ENCODE measurements around the gene STX19. TPM values are rescaled to one million over a fixed set of nuclear protein-coding genes. Genes with fewer than 3 reads are reported as not detected.

Gene STX19
- total RNA-seq, 1 experiment from 2014 or later = not detected

- Mint-ChIP-seq H3K9me3 (ENCODE audit: unreplicated experiment) (no peaks in the 10 kb centered on the region), H3K36me3 (ENCODE audit: insufficient read depth, unreplicated experiment) (no peaks in the 10 kb centered on the region), H3K4me3 (ENCODE audit: unreplicated experiment) (no peak overlapping the region), H3K27me3 (ENCODE audit: insufficient read depth, unreplicated experiment) (no peaks in the 10 kb centered on the region), H3K27ac (ENCODE audit: unreplicated experiment) (no peak overlapping the region), H3K4me1 (ENCODE audit: low read depth, unreplicated experiment) (no peaks in the 10 kb centered on the region)
- Histone ChIP-seq H3K4me3 (ENCODE audit: low read depth, low read length) (no peak overlapping the region), H3K27me3 (replicated peaks; ENCODE audit: control insufficient read depth, insufficient read depth, low read length) (no peaks in the 10 kb centered on the region), H3K4me1 (peaks cover 4% of the 10 kb centered on the region; the same call in 1 of the 2 replicates), H3K36me3 (ENCODE audit: control insufficient read depth, insufficient read depth, low read length) (no peaks in the 10 kb centered on the region), H3K9me3 (no peaks in the 10 kb centered on the region)
- intact Hi-C loops (cut with micrococcal nuclease; ENCODE audit: unreplicated experiment) = no loop called here
- DNase-seq = no peak
- ChIA-PET CTCF (no interaction called here), POLR2A (no interaction called here)
- no TSS peak for BruUV-seq (replicated peaks)
- TF ChIP-seq CTCF (IDR thresholded peaks at IDR 0.05; ENCODE audit: insufficient read depth in 1 of 2, low read depth in 1 of 2, low read length in 1 of 2, severe bottlenecking in 1 of 2, unreplicated experiment in 1 of 2) = no peak
Measured at GRCh38 chr3:94024385-94024784, 4.0 kb downstream of the STX19 start.

GRCh38 chr3:94020293-94020692 is 8.1 kb downstream of the STX19 start:
- intact Hi-C loops (cut with micrococcal nuclease; ENCODE audit: unreplicated experiment) = no loop called here
- no peak for TF ChIP-seq CTCF (IDR thresholded peaks at IDR 0.05; ENCODE audit: insufficient read depth in 1 of 2, low read depth in 1 of 2, low read length in 1 of 2, severe bottlenecking in 1 of 2, unreplicated experiment in 1 of 2)
- CTCF ChIA-PET = no interaction called here
- H3K27ac Mint-ChIP-seq (ENCODE audit: unreplicated experiment) = no peak overlapping the region
- H3K9me3 Mint-ChIP-seq (ENCODE audit: unreplicated experiment) = no peaks in the 10 kb centered on the region
- Histone ChIP-seq H3K27me3 (replicated peaks; ENCODE audit: control insufficient read depth, insufficient read depth, low read length) (no peaks in the 10 kb centered on the region), H3K4me1 (no peaks in the 10 kb centered on the region), H3K9me3 (no peaks in the 10 kb centered on the region), H3K4me3 (ENCODE audit: low read depth, low read length) (no peak overlapping the region), H3K36me3 (ENCODE audit: control insufficient read depth, insufficient read depth, low read length) (no peaks in the 10 kb centered on the region)
- no peaks in the 10 kb centered on the region for H3K27me3 Mint-ChIP-seq (ENCODE audit: insufficient read depth, unreplicated experiment)
- BruUV-seq (replicated peaks) = no TSS peak
- POLR2A ChIA-PET = no interaction called here
- H3K4me3 Mint-ChIP-seq (ENCODE audit: unreplicated experiment) = no peak overlapping the region
- H3K36me3 Mint-ChIP-seq (ENCODE audit: insufficient read depth, unreplicated experiment) = no peaks in the 10 kb centered on the region
- DNase-seq = no peak
- no peaks in the 10 kb centered on the region for H3K4me1 Mint-ChIP-seq (ENCODE audit: low read depth, unreplicated experiment)

- TF ChIP-seq CTCF (IDR thresholded peaks at IDR 0.05; ENCODE audit: insufficient read depth in 1 of 2, low read depth in 1 of 2, low read length in 1 of 2, severe bottlenecking in 1 of 2, unreplicated experiment in 1 of 2) = no peak
- no peak overlapping the region for H3K4me3 Mint-ChIP-seq (ENCODE audit: unreplicated experiment)
- intact Hi-C loops (cut with micrococcal nuclease; ENCODE audit: unreplicated experiment) = no loop called here
- no peaks in the 10 kb centered on the region for H3K27me3 ChIP-seq (replicated peaks; ENCODE audit: control insufficient read depth, insufficient read depth, low read length)
- no peak overlapping the region for H3K4me3 ChIP-seq (ENCODE audit: low read depth, low read length)
- H3K27me3 Mint-ChIP-seq (ENCODE audit: insufficient read depth, unreplicated experiment) = no peaks in the 10 kb centered on the region
- ChIA-PET CTCF (no interaction called here), POLR2A (no interaction called here)
- no peak overlapping the region for H3K27ac Mint-ChIP-seq (ENCODE audit: unreplicated experiment)
- no peaks in the 10 kb centered on the region for H3K4me1 Mint-ChIP-seq (ENCODE audit: low read depth, unreplicated experiment)
- no TSS peak for BruUV-seq (replicated peaks)
- H3K4me1 ChIP-seq = no peaks in the 10 kb centered on the region
- H3K9me3 Mint-ChIP-seq (ENCODE audit: unreplicated experiment) = no peaks in the 10 kb centered on the region
- no peaks in the 10 kb centered on the region for H3K36me3 Mint-ChIP-seq (ENCODE audit: insufficient read depth, unreplicated experiment)
- no peaks in the 10 kb centered on the region for H3K36me3 ChIP-seq (ENCODE audit: control insufficient read depth, insufficient read depth, low read length)
- no peaks in the 10 kb centered on the region for H3K9me3 ChIP-seq
- DNase-seq = no peak
Measured at GRCh38 chr3:94019659-94020058, 8.7 kb downstream of the STX19 start.

All from Caco-2 (cell line).